SJCRH30 (cell line): ENCODE results near the gene PAQR9. TPM values are rescaled to one million over a fixed set of nuclear protein-coding genes. Genes with fewer than 3 reads are reported as not detected.

Source experiments
- DNase-seq, 2 experiments: peaks; one replicate each; pipeline ENCODE4 v3.0.0-alpha.2; 2015 to 2020
- H3K27ac ChIP-seq: fragments of 250-450 bp; sonication (Bioruptor Pico); 2 replicates; pipeline ENCODE4 v1.5.1; 2020; ENCODE audit warnings: mild to moderate bottlenecking, moderate library complexity
- H3K27me3 ChIP-seq: fragments of 250-450 bp; sonication (Bioruptor Pico); 2 replicates; pipeline ENCODE4 v1.5.1; 2020; ENCODE audit warnings: mild to moderate bottlenecking, moderate library complexity
- H3K36me3 ChIP-seq: fragments of 250-450 bp; sonication (Bioruptor Pico); 2 replicates; pipeline ENCODE4 v1.5.1; 2020; ENCODE audit warnings: mild to moderate bottlenecking, moderate library complexity
- H3K4me1 ChIP-seq: fragments of 250-450 bp; sonication (Bioruptor Pico); 2 replicates; pipeline ENCODE4 v1.5.1; 2020; ENCODE audit warnings: mild to moderate bottlenecking, moderate library complexity
- H3K4me3 ChIP-seq: fragments of 250-450 bp; sonication (Bioruptor Pico); 2 replicates; pipeline ENCODE4 v1.5.1; 2020; ENCODE audit warnings: mild to moderate bottlenecking, moderate library complexity
- H3K9me3 ChIP-seq: fragments of 250-450 bp; sonication (Bioruptor Pico); replicated peaks from 2 replicates; pipeline ENCODE4 v1.5.1; 2020; ENCODE audit warnings: mild to moderate bottlenecking, moderate library complexity
- total RNA-seq: library from RNA; depleted of rRNA; stranded (reverse); fragments of >200 nt; shearing (Covaris generic); gene quantifications from 2 replicates; pipeline ENCODE4 v1.2.3, GENCODE V29; 2014; rRNA removed

Gene PAQR9
- total RNA-seq, 1 experiment from 2014 or later = 0.16 TPM

DNA sequence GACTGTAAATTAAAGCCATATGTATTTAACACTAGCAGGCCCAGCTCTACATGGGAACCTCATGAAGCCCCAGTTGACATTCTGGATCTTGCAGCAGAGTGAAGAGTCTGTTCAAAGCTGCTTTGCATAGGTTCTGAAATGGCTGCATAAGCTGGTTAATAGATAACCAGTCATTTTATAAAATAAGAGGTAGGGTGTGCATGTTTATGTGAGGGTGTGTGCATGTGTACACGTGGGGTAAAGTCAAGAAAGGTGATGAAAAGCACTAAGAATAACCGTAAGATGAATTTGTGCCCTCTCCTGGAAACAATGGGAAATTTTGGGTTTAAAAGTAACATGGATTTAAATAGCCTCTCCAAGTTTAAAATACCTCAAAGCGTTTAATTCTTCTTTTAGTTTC is 33.0 kb downstream of the PAQR9 start:
- no peak for DNase-seq
- Histone ChIP-seq H3K4me3 (no peak overlapping the region), H3K27me3 (no peaks in the 10 kb centered on the region), H3K9me3 (no peaks in the 10 kb centered on the region), H3K4me1 (no peaks in the 10 kb centered on the region), H3K27ac (no peak overlapping the region), H3K36me3 (no peaks in the 10 kb centered on the region)

DNA sequence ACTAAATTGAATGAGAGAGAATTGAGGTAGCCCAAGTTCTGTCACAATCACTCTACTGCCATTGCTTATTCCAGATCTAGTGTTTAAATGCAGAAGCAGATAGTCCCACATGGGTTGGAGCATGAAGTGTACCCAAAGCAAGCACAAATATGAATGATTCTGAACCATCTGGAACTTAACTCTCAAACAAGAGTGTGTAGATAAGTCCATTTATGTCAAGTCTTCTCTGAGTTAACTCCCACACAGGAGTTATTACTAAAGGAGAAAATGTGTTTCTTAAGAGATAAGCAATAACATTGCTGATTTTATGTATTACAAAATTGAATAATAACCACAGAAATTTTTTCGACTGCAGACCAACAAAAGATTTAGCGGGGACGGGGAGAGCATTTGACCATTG is 33.6 kb downstream of the PAQR9 start:
- no peak overlapping the region for H3K27ac ChIP-seq
- H3K9me3 ChIP-seq = no peaks in the 10 kb centered on the region
- no peak for DNase-seq
- no peaks in the 10 kb centered on the region for H3K36me3 ChIP-seq
- H3K4me1 ChIP-seq = no peaks in the 10 kb centered on the region
- H3K4me3 ChIP-seq = no peak overlapping the region
- no peaks in the 10 kb centered on the region for H3K27me3 ChIP-seq

DNA sequence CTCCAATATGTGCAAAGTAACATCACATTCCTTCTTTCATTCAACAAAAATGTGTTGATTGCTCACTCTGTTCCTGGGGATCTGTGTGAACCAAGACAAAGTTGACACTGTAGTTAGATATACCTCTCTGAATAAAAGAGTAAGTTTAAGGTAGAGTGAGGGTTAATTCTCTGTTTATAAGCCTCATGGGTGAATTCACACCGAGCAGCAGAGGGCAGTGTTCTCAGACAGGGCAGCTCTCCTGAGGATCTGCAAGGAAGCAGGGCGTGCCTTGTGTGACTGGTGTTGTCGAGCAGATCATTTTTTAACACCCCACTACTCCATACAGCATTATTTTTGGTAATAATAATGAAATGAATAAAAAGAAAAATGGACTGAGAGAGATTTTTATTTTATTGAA is 34.4 kb downstream of the PAQR9 start:
- no peaks in the 10 kb centered on the region for H3K27me3 ChIP-seq
- DNase-seq = peak; percentile 48 to 57
- no peaks in the 10 kb centered on the region for H3K4me1 ChIP-seq
- H3K4me3 ChIP-seq = no peak overlapping the region
- no peak overlapping the region for H3K27ac ChIP-seq
- no peaks in the 10 kb centered on the region for H3K9me3 ChIP-seq
- no peaks in the 10 kb centered on the region for H3K36me3 ChIP-seq

DNA sequence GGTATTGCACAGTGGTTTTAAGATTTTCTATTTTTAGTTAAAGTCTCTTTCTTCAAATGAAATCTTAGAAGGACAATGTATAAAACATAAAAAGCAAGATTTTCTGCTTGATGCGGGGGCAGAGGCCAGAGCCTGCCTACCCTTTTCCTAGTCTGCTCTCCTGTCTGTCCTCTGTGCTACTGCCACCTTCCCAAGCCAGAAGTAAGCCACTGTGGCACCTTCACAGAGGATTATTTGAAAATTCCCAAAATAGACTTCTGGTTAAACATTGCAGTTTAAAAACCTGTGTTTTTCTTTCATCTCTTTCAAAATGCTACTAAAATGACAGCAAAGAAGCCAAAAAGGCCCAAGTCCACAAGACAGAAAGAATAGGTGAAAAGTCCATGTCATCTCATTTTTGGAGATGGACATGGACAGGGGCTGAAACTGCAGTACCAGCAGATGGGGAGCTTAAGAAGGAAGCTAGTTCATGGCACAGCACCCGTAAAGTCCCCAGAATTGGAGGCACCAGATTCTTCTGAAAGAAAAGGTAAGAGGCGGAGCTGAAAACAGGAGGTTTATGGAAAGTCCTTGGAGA is 37.0 kb downstream of the PAQR9 start:
- H3K36me3 ChIP-seq = no peaks in the 10 kb centered on the region
- H3K27ac ChIP-seq = no peak overlapping the region
- H3K4me1 ChIP-seq = no peaks in the 10 kb centered on the region
- no peak for DNase-seq
- H3K27me3 ChIP-seq = no peaks in the 10 kb centered on the region
- no peak overlapping the region for H3K4me3 ChIP-seq
- H3K9me3 ChIP-seq = 0 out of 2 replicates have a peak, but pooled peaks cover 2% of the 10 kb centered on the region

DNA sequence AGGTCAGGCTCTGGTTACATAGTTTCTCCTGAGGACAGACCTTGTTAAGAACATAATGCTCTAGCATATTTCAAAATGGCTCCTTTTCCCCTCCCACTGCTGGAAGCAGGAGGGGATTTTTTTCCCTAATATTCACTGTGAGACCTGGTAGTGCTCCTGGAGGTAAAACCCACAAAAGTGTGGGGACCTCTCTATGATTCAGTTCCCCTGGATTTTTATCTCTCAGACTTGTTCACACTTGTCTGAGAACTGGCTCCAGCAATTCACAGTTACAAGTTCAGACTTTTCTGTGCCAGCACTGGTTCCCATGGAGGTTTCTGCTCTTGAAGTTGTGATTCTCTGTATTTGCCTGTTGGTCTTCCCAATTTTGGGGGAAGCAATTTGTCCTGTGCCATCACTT is 38.3 kb downstream of the PAQR9 start:
- H3K27ac ChIP-seq = no peak overlapping the region
- 0 out of 2 replicates have a peak, but pooled peaks cover 2% of the 10 kb centered on the region for H3K9me3 ChIP-seq
- H3K27me3 ChIP-seq = no peaks in the 10 kb centered on the region
- no peaks in the 10 kb centered on the region for H3K36me3 ChIP-seq
- no peak for DNase-seq
- H3K4me3 ChIP-seq = no peak overlapping the region
- no peaks in the 10 kb centered on the region for H3K4me1 ChIP-seq

DNA sequence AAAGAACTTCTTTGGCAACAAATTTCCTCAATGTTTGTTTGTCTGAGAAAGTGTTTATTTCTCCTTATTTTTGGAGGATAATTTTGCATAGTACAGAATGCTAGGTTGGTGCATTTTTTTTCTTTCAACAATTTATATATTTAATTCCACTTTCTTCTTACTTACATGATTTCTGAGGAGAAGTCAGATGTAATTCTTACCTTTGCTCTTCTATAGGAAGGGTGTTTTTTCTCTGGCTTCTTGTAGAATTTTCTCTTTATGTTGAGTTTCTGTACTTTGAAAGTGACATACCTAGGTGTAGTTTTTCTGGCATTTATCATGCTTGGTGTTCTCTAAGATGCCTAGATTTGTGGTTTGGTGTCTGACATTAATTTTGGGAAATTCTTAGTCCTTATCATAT is 39.8 kb downstream of the PAQR9 start:
- Histone ChIP-seq H3K4me3 (no peak overlapping the region), H3K9me3 (peaks cover 2% of the 10 kb centered on the region; the same call in 1 of the 2 replicates), H3K4me1 (no peaks in the 10 kb centered on the region), H3K36me3 (no peaks in the 10 kb centered on the region), H3K27me3 (no peaks in the 10 kb centered on the region), H3K27ac (no peak overlapping the region)
- DNase-seq = no peak

DNA sequence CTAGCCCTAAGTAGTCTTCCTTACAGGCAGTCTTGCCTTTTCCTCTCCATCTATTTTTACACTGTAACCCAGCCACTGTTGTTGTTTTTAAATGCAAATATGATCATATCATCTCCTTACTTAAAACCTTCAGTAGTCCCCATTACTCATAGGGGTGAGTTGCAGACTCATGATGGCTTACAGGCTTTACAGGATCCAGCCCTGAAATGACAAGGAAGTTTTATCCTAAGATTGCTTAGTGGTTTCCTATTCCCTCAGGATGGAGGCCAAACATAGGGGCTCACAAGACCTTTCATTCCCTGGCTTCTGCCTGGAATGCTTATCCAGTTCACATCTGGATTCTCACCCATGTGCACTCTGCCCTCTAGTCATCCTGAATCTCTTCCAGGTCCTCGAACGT is 46.9 kb downstream of the PAQR9 start:
- H3K36me3 ChIP-seq = no peaks in the 10 kb centered on the region
- H3K27ac ChIP-seq = no peak overlapping the region
- H3K4me1 ChIP-seq = no peaks in the 10 kb centered on the region
- no peaks in the 10 kb centered on the region; the same call in 1 of the 2 replicates for H3K9me3 ChIP-seq
- H3K4me3 ChIP-seq = no peak overlapping the region
- DNase-seq = no peak
- H3K27me3 ChIP-seq = no peaks in the 10 kb centered on the region

DNA sequence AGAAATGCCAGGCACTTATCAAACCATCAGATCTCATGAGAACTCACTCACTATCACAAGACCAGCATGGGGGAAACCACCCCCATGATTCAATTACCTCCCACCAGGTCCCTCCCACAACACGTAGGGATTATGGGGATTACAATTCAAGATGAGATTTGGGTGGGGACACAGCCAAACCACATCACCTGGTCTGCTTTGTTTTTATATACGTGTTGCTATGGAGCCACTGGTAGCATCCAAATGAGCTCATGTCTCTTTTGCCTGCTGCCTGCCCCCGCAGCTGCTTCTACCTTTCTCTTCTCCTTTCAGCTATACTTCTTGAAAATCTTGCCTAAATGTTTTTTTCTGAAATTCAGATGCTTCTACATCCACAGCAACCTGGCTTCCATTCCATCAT is 47.8 kb downstream of the PAQR9 start:
- Histone ChIP-seq H3K27ac (no peak overlapping the region), H3K9me3 (no peaks in the 10 kb centered on the region; the same call in 1 of the 2 replicates), H3K4me1 (no peaks in the 10 kb centered on the region), H3K27me3 (no peaks in the 10 kb centered on the region), H3K36me3 (no peaks in the 10 kb centered on the region), H3K4me3 (no peak overlapping the region)
- DNase-seq = no peak

DNA sequence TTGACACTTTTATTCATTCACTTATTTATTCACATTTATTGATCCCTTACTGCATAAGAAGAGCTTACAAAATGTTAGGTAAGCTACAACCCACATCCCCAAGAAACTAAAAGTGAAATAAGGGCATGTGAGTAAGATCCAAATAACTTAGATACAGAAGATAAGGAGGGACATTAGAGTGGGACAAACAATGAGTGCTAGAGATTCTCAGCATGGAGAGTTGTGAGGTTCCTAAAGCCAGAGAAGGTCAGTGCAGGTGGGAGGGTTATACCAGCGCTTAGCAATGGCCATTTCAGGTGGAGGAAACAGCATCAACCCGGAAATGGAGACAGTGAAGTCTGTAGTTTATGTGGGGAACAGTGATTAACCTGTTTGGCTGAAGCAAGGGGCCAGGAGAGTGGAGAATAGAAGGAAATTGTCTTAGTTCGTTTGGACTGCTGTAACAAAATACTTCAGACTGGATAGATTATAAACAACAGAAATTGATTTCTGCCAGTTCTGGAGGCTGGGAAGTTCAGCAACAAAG is 49.1 kb downstream of the PAQR9 start:
- no peaks in the 10 kb centered on the region; the same call in 1 of the 2 replicates for H3K9me3 ChIP-seq
- H3K27ac ChIP-seq = no peak overlapping the region
- H3K4me1 ChIP-seq = no peaks in the 10 kb centered on the region
- H3K27me3 ChIP-seq = no peaks in the 10 kb centered on the region
- H3K4me3 ChIP-seq = no peak overlapping the region
- no peaks in the 10 kb centered on the region for H3K36me3 ChIP-seq
- DNase-seq = no peak

DNA sequence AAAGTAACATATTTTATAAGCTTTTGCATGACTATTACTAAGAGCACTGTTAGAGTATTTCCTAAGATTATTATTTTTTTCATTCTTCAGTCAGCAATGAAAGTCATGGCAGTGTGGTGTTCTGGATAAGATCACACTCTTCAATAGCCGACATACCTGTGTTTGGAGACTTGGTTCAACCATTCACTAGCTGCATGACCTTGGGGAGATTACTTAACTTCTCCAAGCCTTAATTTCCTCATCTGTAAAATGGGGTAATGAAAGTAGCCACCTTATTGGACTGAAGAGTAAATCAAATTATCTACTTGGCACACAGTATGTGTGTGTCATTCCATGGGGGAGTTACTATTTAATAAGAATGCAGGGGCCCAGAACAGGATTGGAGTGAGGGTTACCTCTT is 50.0 kb downstream of the PAQR9 start:
- no peaks in the 10 kb centered on the region for H3K27me3 ChIP-seq
- no peak overlapping the region for H3K27ac ChIP-seq
- no peaks in the 10 kb centered on the region for H3K9me3 ChIP-seq
- no peak overlapping the region for H3K4me3 ChIP-seq
- H3K36me3 ChIP-seq = no peaks in the 10 kb centered on the region
- H3K4me1 ChIP-seq = no peaks in the 10 kb centered on the region
- no peak for DNase-seq

DNA sequence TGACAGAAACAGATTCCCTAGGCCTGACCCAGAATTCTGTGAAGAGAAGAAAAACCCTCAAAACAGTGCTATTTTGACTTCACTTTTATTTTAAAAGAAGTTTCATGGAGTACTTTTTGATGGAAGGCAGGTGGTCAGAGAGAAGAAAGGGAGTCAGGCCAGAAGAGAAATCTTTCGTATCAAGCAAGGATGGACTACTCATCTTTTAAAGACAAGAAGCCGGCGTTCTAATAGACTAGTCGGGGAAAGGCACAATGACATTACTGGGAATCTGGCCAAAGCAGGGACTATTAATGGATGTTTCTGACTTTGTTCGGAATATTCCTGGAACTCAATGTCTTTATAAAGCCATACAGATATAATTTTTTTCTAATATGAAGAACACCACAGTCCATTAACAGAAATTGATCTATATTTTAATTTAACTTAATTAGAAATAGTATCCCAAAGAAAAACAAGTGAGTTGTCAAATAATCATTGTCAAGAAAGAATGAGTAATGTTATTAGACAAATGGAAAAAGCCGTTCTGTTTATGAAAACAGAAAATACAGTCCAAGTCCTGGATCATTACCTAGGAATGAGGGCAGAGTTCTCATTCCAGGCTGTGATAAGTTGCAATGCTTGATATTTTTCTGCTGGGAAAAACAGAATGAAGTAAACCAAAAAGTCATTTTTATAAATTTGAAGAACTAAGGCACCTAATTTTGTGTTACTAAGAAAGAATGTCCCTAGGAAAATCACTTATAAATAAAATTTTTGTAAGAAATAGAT is 50.9 kb downstream of the PAQR9 start:
- H3K36me3 ChIP-seq = no peaks in the 10 kb centered on the region
- no peak overlapping the region for H3K4me3 ChIP-seq
- DNase-seq = no peak
- H3K27ac ChIP-seq = no peak overlapping the region
- H3K4me1 ChIP-seq = no peaks in the 10 kb centered on the region
- H3K9me3 ChIP-seq = no peaks in the 10 kb centered on the region
- no peaks in the 10 kb centered on the region for H3K27me3 ChIP-seq

Other genes with a start within 250 kb of the PAQR9 start
- 18.6 and 21.0 TPM in 2 replicates for gene TRPC1, start 239.6 kb downstream of the PAQR9 start, total RNA-seq
- 12.3 and 16.7 TPM in 2 replicates for gene PCOLCE2, start 74.6 kb downstream of the PAQR9 start, total RNA-seq
- 139 and 177 TPM in 2 replicates for gene U2SURP, start 37.9 kb upstream of the PAQR9 start, total RNA-seq
- 2.3 and 2.6 TPM in 2 replicates for gene CHST2, start 156.1 kb upstream of the PAQR9 start, total RNA-seq